ENCODE data around the gene MMP23B. TPM values are rescaled to one million over a fixed set of nuclear protein-coding genes. Genes with fewer than 3 reads are reported as not detected.

MMP23B gene
- total RNA-seq, 1 donor from 2014 or later: 4.7 TPM

DNA sequence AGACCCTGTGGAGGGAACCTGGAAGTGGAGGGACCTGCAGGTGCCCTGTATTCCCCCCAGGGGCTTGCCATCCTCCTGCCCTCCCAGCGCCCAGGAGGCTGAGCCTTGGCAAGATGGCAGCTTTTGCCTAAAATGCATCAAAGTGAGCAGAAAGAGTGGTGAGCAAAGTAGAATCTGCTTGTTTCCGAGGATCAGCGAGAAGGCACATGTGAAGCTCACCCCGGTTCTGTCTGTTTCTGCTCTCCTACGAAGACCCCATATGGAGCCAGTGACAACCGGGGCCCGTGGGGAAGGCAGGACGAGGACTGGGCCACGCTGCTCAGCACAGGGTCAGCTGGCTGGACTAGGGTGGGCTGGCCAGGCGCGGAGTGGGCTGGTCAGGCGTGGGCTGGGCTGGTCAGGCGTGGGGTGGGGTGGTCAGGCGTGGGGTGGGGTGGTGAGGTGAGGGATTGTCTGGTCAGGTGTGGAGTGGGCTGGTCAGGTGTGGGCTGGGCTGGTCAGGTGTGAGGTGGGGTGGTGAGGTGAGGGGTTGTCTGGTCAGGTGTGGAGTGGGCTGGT, 26.9 kb upstream of the MMP23B start:
- no peaks in the 10 kb centered on the region for H3K36me3 Mint-ChIP-seq
- Histone ChIP-seq H3K27ac (no peak overlapping the region), H3K9ac (no peak overlapping the region), H3K4me2 (no peak overlapping the region), H3K36me3 (no peaks in the 10 kb centered on the region), H3K79me2 (ENCODE audit: low read depth) (no peaks in the 10 kb centered on the region), H2AFZ (replicated peaks) (no peak overlapping the region), H3K4me1 (peaks cover 3% of the 10 kb centered on the region), H3K4me3 (no peak overlapping the region), H3K9me3 (ENCODE audit: low read depth) (no peaks in the 10 kb centered on the region), H3K27me3 (peaks cover 39% of the 10 kb centered on the region), H3F3A (ENCODE audit: low read depth) (peaks cover 11% of the 10 kb centered on the region), H4K20me1 (ENCODE audit: low read depth) (peaks cover 8% of the 10 kb centered on the region)
- no peak overlapping the region for H3K27ac Mint-ChIP-seq
- H3K27me3 Mint-ChIP-seq (ENCODE audit: insufficient read depth, low read depth): peaks cover 9% of the 10 kb centered on the region
- H3K9me3 Mint-ChIP-seq: no peaks in the 10 kb centered on the region
- no peak for DNase-seq (ENCODE audit: low spot score)
- H3K4me1 Mint-ChIP-seq: no peaks in the 10 kb centered on the region
- TF ChIP-seq EZH2phosphoT487 (IDR thresholded peaks at IDR 0.05): no peak
- TF ChIP-seq, protein P1, sequence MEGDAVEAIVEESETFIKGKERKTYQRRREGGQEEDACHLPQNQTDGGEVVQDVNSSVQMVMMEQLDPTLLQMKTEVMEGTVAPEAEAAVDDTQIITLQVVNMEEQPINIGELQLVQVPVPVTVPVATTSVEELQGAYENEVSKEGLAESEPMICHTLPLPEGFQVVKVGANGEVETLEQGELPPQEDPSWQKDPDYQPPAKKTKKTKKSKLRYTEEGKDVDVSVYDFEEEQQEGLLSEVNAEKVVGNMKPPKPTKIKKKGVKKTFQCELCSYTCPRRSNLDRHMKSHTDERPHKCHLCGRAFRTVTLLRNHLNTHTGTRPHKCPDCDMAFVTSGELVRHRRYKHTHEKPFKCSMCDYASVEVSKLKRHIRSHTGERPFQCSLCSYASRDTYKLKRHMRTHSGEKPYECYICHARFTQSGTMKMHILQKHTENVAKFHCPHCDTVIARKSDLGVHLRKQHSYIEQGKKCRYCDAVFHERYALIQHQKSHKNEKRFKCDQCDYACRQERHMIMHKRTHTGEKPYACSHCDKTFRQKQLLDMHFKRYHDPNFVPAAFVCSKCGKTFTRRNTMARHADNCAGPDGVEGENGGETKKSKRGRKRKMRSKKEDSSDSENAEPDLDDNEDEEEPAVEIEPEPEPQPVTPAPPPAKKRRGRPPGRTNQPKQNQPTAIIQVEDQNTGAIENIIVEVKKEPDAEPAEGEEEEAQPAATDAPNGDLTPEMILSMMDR (IDR thresholded peaks at IDR 0.05): no peak
- no peak for TF ChIP-seq EZH2 (IDR thresholded peaks at IDR 0.05)
- no peak overlapping the region for H3K4me3 Mint-ChIP-seq

GRCh38 chr1:1605724-1606123, 26.2 kb upstream of the MMP23B start:
- TF ChIP-seq EZH2 (IDR thresholded peaks at IDR 0.05): no peak
- TF ChIP-seq EZH2phosphoT487 (IDR thresholded peaks at IDR 0.05): no peak
- TF ChIP-seq, protein P1 (IDR thresholded peaks at IDR 0.05): no peak
- H3K27ac ChIP-seq: no peak overlapping the region
- no peak overlapping the region for H2AFZ ChIP-seq (replicated peaks)
- no peak for DNase-seq (ENCODE audit: low spot score)
- H3K4me3 ChIP-seq: no peak overlapping the region
- peaks cover 7% of the 10 kb centered on the region for H3F3A ChIP-seq (ENCODE audit: low read depth)
- no peaks in the 10 kb centered on the region for H3K79me2 ChIP-seq (ENCODE audit: low read depth)
- no peaks in the 10 kb centered on the region for H3K36me3 ChIP-seq
- no peaks in the 10 kb centered on the region for H3K9me3 Mint-ChIP-seq
- H3K27me3 Mint-ChIP-seq (ENCODE audit: insufficient read depth, low read depth): peaks cover 8% of the 10 kb centered on the region
- no peak overlapping the region for H3K9ac ChIP-seq
- no peaks in the 10 kb centered on the region for H3K9me3 ChIP-seq (ENCODE audit: low read depth)
- peaks cover 33% of the 10 kb centered on the region for H3K27me3 ChIP-seq
- no peak overlapping the region for H3K4me2 ChIP-seq
- H3K36me3 Mint-ChIP-seq: no peaks in the 10 kb centered on the region
- H3K4me3 Mint-ChIP-seq: no peak overlapping the region
- H3K27ac Mint-ChIP-seq: no peak overlapping the region
- H4K20me1 ChIP-seq (ENCODE audit: low read depth): peaks cover 7% of the 10 kb centered on the region
- peaks cover under 1% of the 10 kb centered on the region for H3K4me1 ChIP-seq
- H3K4me1 Mint-ChIP-seq: no peaks in the 10 kb centered on the region

DNA sequence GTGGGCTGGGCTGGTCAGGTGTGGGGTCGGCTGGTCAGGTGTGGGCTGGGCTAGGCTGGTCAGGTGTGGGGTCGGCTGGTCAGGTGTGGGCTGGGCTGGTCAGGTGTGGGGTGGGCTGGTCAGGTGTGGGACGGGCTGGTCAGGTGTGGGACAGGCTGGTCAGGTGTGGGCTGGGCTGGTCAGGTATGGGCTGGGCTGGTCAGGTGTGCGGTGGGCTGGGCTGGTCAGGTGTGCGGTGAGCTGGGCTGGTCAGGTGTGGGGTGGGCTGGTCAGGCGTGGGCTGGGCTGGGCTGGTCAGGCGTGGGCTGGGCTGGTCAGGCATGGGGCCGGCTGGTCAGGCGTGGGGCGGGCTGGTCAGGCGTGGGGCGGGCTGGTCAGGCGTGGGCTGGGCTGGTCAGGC, 25.7 kb upstream of the MMP23B start:
- Histone ChIP-seq H3K9me3 (ENCODE audit: low read depth) (no peaks in the 10 kb centered on the region), H3F3A (ENCODE audit: low read depth) (peaks cover 5% of the 10 kb centered on the region), H4K20me1 (ENCODE audit: low read depth) (peaks cover 3% of the 10 kb centered on the region), H3K4me2 (no peak overlapping the region), H3K27me3 (peaks cover 28% of the 10 kb centered on the region), H3K4me1 (no peaks in the 10 kb centered on the region), H3K4me3 (no peak overlapping the region), H3K27ac (no peak overlapping the region), H3K79me2 (ENCODE audit: low read depth) (no peaks in the 10 kb centered on the region), H2AFZ (replicated peaks) (no peak overlapping the region), H3K9ac (no peak overlapping the region), H3K36me3 (no peaks in the 10 kb centered on the region)
- Mint-ChIP-seq H3K27ac (no peak overlapping the region), H3K27me3 (ENCODE audit: insufficient read depth, low read depth) (peaks cover 8% of the 10 kb centered on the region), H3K36me3 (no peaks in the 10 kb centered on the region), H3K4me1 (no peaks in the 10 kb centered on the region), H3K9me3 (no peaks in the 10 kb centered on the region), H3K4me3 (no peak overlapping the region)
- DNase-seq (ENCODE audit: low spot score): no peak
- TF ChIP-seq, protein P1 (IDR thresholded peaks at IDR 0.05): no peak
- TF ChIP-seq EZH2 (IDR thresholded peaks at IDR 0.05): no peak
- no peak for TF ChIP-seq EZH2phosphoT487 (IDR thresholded peaks at IDR 0.05)
